Measurements from ENCODE around the gene SPDYE16. TPM values are rescaled to one million over a fixed set of nuclear protein-coding genes. Genes with fewer than 3 reads are reported as not detected.
"Not testable (repeated sequence)": the region's sequence is repeated elsewhere in the genome, so short reads cannot be mapped to it uniquely, and the experiment has no call there.

The SPDYE16 gene
- total RNA-seq, 4 donors from 2014 or later, result 0.31 TPM; not detected in 3

DNA sequence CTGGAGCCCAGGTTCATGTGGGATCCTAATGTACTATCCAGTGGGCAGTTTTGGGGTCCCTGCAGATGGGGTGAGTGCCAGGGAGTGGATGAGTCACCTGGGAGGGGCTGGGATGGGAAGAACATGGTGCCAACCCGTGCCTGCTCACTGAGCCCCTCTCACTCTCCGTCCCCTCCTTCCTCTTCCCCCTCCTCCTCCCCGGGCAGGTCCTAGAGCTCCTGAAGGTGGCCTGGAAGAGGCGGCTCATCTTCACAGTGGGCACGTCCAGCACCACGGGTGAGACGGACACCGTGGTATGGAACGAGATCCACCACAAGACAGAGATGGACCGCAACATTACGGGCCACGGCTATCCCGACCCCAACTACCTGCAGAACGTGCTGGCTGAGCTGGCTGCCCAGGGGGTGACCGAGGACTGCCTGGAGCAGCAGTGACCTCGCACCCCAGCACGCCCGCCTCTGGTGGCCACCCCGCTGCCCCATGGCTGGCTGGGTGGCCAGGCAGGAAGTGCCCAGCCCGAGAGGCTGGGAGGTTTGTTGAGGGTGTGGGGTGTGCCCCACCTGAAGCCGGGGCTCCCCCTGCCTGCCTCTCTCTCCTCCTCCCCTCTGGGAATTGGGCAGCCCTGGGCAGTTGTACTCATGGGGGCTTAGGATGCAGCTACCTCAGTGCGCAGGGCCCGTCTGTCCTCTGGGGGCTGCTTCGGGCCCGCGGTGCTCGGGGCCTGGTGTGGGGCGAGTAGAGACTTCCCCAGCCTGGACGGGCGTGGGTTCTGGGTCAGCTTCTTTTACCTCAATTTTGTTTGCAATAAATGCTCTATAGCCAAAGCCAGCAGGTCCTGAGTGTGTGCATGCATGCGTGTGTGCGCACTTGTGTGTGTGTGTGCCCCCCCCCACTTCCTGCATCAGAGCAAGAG is 37.7 kb downstream of the SPDYE16 start:
- TF ChIP-seq, protein P1, sequence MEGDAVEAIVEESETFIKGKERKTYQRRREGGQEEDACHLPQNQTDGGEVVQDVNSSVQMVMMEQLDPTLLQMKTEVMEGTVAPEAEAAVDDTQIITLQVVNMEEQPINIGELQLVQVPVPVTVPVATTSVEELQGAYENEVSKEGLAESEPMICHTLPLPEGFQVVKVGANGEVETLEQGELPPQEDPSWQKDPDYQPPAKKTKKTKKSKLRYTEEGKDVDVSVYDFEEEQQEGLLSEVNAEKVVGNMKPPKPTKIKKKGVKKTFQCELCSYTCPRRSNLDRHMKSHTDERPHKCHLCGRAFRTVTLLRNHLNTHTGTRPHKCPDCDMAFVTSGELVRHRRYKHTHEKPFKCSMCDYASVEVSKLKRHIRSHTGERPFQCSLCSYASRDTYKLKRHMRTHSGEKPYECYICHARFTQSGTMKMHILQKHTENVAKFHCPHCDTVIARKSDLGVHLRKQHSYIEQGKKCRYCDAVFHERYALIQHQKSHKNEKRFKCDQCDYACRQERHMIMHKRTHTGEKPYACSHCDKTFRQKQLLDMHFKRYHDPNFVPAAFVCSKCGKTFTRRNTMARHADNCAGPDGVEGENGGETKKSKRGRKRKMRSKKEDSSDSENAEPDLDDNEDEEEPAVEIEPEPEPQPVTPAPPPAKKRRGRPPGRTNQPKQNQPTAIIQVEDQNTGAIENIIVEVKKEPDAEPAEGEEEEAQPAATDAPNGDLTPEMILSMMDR (IDR thresholded peaks at IDR 0.05 in 4 of 5, conservative IDR thresholded peaks at IDR 0.05 in 1 of 5), result no peak
- TF ChIP-seq POLR2A (IDR thresholded peaks at IDR 0.05), result no peak
- intact Hi-C loops (cut with DNase I; ENCODE audit: low total_unique reads) (no loop called here), in situ Hi-C loops (cut with MboI; ENCODE audit: low sequenced_read_pairs in 4 of 4) (no loop called here)
- no peak for ATAC-seq
- Histone ChIP-seq H3K9me3 (no peaks in the 10 kb centered on the region), H3K36me3 (peaks cover 0 to 9% of the 10 kb centered on the region in 2 donors), H3K27me3 (no peaks in the 10 kb centered on the region), H3K27ac (no peak overlapping the region), H3K4me3 (no peak overlapping the region), H3K4me1 (no peaks in the 10 kb centered on the region)
- DNase-seq, result no peak

DNA sequence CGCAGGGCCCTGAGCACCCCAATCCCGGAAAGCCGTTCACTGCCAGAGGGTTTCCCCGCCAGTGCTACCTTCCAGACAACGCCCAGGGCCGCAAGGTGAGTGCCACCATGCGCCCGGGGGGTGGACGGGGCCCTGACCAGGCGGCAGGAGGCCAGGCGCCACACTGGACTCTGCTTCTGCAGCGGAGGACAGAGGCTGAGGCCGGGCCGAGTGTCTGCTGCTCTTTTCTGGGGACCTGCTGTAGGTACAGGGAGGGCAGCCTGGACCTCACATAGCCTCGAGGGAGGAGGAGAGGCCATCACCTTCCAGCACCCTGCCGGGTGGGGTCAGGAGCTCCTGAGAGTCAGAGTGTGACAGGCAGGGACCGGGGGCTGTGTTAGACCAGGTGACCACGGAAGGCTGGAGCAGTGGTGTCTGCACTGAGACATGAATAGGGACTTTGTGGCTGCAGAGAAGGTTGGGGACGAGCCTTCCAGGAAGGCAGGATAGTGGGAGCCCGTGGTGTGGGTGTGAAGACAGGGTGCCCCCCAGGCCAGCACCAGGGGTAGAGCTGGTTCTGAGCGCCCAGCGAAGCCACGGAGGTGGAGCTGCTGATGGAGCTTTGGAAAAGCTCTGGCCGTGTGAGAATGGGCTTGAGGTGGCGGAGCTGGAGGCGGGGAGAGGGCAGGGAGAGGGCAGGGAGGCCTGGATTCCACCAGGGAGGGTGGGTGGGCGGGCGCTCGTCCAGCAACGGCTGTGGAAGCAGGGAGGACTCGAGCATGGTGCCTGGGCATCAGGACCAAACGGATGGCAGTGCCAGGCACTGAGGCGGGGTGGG is 38.5 kb downstream of the SPDYE16 start:
- H3K36me3 ChIP-seq; H3K27me3 ChIP-seq; intact Hi-C loops (cut with DNase I; ENCODE audit: low total_unique reads); H3K9me3 ChIP-seq; ATAC-seq; DNase-seq; H3K4me3 ChIP-seq; H3K27ac ChIP-seq; in situ Hi-C loops (cut with MboI; ENCODE audit: low sequenced_read_pairs in 4 of 4); H3K4me1 ChIP-seq: not testable (repeated sequence)

DNA sequence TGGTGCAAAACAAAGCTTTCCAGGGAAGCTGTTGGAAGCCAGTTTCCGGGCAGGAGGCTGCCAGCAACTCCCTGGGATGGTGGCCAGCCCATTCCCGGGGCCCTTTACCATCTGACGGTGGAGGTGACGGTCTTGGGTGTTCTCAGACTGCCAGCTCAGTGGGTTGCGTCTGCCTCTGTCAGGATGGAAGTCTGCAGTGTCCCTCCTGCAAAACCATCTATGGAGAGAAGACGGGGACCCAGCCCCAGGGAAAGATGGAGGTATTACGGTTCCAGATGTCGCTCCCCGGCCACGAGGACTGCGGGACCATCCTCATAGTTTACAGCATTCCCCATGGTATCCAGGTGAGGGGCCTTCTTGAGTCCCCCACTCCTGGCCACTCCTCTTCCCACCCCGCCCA is 39.9 kb downstream of the SPDYE16 start:
- H3K27ac ChIP-seq; DNase-seq; H3K4me1 ChIP-seq; H3K9me3 ChIP-seq; H3K27me3 ChIP-seq; H3K36me3 ChIP-seq; intact Hi-C loops (cut with DNase I; ENCODE audit: low total_unique reads); H3K4me3 ChIP-seq; ATAC-seq; in situ Hi-C loops (cut with MboI; ENCODE audit: low sequenced_read_pairs in 4 of 4): not testable (repeated sequence)

DNA sequence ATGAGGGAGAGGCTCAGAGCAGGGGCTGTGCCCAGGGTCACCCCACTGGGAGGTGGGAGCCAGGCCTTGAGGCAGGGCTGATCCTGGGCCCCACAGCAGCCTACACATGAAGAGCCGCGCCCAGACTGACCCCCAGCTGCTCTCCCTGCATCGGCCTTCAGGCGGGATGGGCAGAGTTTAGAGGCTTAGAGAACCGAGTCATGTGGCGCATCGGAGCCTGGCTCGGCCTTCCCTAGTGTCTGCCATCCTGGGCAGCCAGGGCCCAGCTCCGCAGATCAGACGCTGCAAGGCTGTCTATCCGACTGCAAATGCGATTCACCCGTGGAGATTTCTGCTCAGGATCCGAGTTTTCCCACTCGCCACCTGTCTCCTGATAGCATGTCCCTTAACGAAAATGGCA is 40.3 kb downstream of the SPDYE16 start:
- H3K27me3 ChIP-seq; H3K4me1 ChIP-seq; intact Hi-C loops (cut with DNase I; ENCODE audit: low total_unique reads); H3K27ac ChIP-seq; H3K9me3 ChIP-seq; H3K36me3 ChIP-seq; H3K4me3 ChIP-seq; ATAC-seq; in situ Hi-C loops (cut with MboI; ENCODE audit: low sequenced_read_pairs in 4 of 4); DNase-seq: not testable (repeated sequence)

DNA sequence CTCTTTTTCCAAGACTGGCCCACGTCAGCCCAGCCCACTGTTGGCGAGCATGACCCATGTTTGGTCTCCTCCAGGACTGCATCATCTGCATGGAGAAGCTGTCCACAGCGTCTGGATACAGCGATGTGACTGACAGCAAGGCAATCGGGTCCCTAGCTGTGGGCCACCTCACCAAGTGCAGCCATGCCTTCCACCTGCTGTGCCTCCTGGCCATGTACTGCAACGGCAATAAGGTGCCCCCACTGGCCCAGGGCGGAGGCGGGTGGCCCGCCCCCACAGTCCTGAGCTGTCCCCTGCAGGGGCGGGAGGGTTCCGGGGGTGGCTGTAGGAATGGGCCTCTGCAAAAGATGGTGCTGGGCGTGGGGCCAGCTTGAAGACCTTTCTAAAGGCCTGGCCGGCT is 40.9 kb downstream of the SPDYE16 start:
- intact Hi-C loops (cut with DNase I; ENCODE audit: low total_unique reads); DNase-seq: not testable (repeated sequence)

DNA sequence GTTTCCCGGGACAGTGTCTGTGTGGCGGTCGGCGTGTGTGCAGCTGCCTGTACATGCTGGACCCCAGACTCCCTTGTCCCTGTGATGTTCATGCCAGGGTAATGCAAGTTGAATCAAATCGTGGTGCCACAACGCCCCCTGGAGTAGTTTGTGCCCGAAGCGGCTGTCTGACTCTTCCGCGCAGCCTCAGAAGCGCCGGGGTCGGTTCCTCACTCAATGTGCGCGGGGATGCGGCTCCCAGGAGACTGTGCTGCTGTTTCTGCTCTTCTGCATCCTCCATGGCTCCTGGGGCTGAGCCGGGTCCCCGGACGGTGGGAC is 43.2 kb downstream of the SPDYE16 start:
- H3K36me3 ChIP-seq; H3K27ac ChIP-seq; H3K4me3 ChIP-seq; ATAC-seq; H3K4me1 ChIP-seq; DNase-seq; H3K27me3 ChIP-seq; H3K9me3 ChIP-seq; intact Hi-C loops (cut with DNase I; ENCODE audit: low total_unique reads); in situ Hi-C loops (cut with MboI; ENCODE audit: low sequenced_read_pairs in 4 of 4): not testable (repeated sequence)

More for the DNA sequence above, 40.9 kb downstream of the SPDYE16 start:
- H3K4me1 ChIP-seq; in situ Hi-C loops (cut with MboI; ENCODE audit: low sequenced_read_pairs in 4 of 4); H3K27me3 ChIP-seq; H3K9me3 ChIP-seq; H3K27ac ChIP-seq; H3K36me3 ChIP-seq; H3K4me3 ChIP-seq; ATAC-seq: not testable (repeated sequence)

DNA sequence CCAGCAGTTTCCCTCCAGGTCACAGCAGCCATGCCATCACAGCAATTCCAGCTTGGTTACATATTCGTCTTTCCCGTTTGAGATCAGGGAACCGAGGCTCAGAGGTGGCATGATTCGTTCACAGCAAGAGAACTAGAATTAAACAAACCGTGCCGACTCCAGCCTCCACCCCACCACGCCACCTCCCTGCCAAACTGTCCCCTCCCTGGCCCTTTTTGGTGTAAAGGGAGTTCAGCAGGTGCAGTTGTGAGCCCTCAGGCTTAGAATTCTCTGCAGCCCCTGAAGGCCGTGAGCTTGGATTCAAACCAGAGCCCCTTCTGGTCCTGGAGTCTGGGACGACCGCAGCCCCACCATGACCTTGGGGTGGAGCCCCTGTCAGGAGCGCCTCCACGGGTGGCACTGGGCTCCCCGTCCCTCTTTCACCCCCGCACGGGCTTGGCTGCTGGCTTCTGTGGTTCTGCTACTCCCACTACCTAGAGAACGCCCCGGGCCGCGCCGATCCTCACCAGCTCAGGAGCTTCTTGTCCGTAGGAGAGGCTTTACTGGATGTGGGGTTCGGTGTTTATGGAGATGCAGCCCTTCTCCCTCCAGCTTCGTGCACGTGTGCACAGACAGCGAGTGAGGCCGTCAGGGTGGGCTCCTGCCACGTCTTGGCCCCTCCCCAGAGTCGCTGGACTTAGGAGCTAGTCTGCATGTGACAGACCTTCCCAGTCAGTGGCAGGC is 43.7 kb downstream of the SPDYE16 start:
- H3K36me3 ChIP-seq; H3K9me3 ChIP-seq; H3K4me3 ChIP-seq; H3K4me1 ChIP-seq; ATAC-seq; H3K27ac ChIP-seq; in situ Hi-C loops (cut with MboI; ENCODE audit: low sequenced_read_pairs in 4 of 4); H3K27me3 ChIP-seq; DNase-seq; intact Hi-C loops (cut with DNase I; ENCODE audit: low total_unique reads): not testable (repeated sequence)

DNA sequence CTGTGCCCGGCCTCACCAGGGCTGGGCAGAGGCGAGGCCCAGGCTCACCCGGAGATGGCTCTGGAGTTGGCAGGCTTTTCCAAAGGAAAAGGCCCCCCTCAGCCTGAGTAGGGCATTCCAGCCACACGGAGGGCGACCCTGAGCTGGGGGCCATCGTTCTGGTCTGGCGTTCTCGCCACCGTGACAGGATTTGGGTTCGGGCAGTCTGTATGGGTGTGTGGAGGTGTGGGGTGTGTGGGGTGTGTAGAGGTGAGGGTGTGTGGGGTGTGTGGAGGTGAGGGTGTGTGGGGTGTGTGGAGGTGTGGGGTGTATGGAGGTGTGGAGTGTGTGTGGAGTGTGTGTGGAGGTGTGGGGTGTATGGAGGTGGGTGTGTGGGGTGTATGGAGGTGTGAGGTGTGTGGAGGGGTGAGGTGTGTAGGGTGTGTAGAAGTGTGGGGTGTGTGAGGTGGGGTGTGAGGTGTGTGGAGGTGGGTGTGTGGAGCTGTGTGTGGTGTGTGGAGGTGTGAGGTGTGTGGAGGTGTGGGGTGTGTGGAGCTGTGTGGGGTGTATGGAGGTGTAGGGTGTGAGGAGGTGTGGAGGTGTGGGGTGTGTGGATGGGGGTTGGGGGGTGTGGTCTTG is 44.4 kb downstream of the SPDYE16 start:
- in situ Hi-C loops (cut with MboI; ENCODE audit: low sequenced_read_pairs in 4 of 4), result not testable (repeated sequence)

DNA sequence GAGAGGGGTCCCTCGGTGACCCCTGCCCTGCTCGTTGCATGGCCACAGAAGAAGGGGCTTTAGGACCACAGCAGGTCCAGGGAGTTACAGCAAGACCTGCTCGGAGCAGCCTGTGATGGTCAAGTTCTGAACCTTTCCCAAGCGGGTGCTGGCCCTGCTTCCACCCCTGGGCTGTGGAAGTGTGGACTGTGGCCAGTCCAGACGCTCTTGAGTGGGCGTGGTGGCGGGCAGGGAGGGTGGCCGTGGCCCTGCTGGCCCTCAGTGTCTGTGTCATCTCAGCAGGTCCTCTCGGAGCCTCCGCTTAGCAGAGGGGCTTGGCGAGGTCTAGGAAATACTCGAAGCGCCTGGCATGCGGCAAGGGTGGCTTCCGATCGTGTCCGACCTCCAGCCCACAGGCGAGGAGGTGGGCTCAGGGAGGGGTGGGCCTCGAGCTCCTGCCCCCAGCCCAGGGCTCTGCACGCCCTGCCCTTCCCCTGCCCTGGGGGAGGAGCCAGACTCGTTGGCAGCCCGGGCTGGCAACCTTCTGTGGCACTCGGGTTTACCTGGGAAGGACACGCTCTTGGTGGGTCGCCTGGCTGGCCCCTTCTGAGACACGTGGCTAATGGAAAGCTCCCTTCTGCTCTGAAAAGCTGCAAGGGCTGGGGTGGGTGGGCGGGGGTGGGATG is 45.0 kb downstream of the SPDYE16 start:
- ATAC-seq; intact Hi-C loops (cut with DNase I; ENCODE audit: low total_unique reads); H3K36me3 ChIP-seq; H3K4me3 ChIP-seq; H3K27ac ChIP-seq; H3K27me3 ChIP-seq; H3K9me3 ChIP-seq; H3K4me1 ChIP-seq; DNase-seq; in situ Hi-C loops (cut with MboI; ENCODE audit: low sequenced_read_pairs in 4 of 4): not testable (repeated sequence)

More for the DNA sequence above, 44.4 kb downstream of the SPDYE16 start:
- H3K4me1 ChIP-seq; H3K36me3 ChIP-seq; H3K4me3 ChIP-seq; DNase-seq; H3K27me3 ChIP-seq; H3K27ac ChIP-seq; H3K9me3 ChIP-seq; ATAC-seq; intact Hi-C loops (cut with DNase I; ENCODE audit: low total_unique reads): not testable (repeated sequence)

Data from gastrocnemius medialis (tissue), 4 donors.